Measurements from ENCODE around the gene DLGAP1. TPM values are rescaled to one million over a fixed set of nuclear protein-coding genes. Genes with fewer than 3 reads are reported as not detected.

Gene DLGAP1
- total and polyA plus RNA-seq, 9 donors = 2.0 to 42.7 (median 3.8) TPM

DNA sequence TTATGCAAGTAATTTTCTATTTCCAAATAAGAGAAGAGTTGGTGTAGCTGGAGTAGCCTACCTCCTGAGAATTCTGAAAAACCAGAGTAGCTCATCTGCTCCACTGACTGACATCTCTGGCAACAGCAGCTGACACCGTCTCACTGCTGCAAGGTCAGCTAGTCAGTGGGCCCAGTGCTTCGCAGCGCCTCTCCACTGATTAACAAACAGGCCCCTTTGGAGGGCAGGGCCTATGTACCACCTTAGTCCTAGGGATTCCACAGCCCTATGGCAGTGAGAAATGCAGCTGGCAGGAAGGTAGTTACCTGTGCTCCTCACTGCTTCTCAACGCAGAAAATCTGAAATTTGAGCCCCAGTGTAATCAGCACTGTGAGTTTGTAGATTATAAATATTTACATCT is 97.5 kb downstream of the DLGAP1 start:
- 30 to 49% (median 40%) methylated on average over 4 of the region's 4 CpGs for WGBS, 3 donors
- Histone ChIP-seq H3K36me3 (no peaks in the 10 kb centered on the region), H3K4me1 (ENCODE audit: insufficient read depth) (no peaks in the 10 kb centered on the region), H3K9me3 (no peaks in the 10 kb centered on the region), H3K27ac (no peak overlapping the region), H3K4me3 (no peak overlapping the region), H3K27me3 (no peaks in the 10 kb centered on the region)
- TF ChIP-seq EP300 (IDR thresholded peaks at IDR 0.05) (no peak), POLR2A (IDR thresholded peaks at IDR 0.05) (no peak)
- TF ChIP-seq, protein P1, sequence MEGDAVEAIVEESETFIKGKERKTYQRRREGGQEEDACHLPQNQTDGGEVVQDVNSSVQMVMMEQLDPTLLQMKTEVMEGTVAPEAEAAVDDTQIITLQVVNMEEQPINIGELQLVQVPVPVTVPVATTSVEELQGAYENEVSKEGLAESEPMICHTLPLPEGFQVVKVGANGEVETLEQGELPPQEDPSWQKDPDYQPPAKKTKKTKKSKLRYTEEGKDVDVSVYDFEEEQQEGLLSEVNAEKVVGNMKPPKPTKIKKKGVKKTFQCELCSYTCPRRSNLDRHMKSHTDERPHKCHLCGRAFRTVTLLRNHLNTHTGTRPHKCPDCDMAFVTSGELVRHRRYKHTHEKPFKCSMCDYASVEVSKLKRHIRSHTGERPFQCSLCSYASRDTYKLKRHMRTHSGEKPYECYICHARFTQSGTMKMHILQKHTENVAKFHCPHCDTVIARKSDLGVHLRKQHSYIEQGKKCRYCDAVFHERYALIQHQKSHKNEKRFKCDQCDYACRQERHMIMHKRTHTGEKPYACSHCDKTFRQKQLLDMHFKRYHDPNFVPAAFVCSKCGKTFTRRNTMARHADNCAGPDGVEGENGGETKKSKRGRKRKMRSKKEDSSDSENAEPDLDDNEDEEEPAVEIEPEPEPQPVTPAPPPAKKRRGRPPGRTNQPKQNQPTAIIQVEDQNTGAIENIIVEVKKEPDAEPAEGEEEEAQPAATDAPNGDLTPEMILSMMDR (IDR thresholded peaks at IDR 0.05) = no peak
- DNase-seq = no peak
- intact Hi-C loops (cut with DNase I) = no loop called here

GRCh38 chr18:4356929-4357328 is 98.2 kb downstream of the DLGAP1 start:
- no peak overlapping the region for H3K4me3 ChIP-seq
- TF ChIP-seq POLR2A (IDR thresholded peaks at IDR 0.05) (no peak), EP300 (IDR thresholded peaks at IDR 0.05) (no peak)
- TF ChIP-seq, protein P1 (IDR thresholded peaks at IDR 0.05) = no peak
- H3K27ac ChIP-seq = no peak overlapping the region
- no peaks in the 10 kb centered on the region for H3K36me3 ChIP-seq
- intact Hi-C loops (cut with DNase I) = no loop called here
- no peak for DNase-seq
- 87 to 93% (median 88%) methylated on average over 6 of the region's 6 CpGs for WGBS, 3 donors
- H3K9me3 ChIP-seq = no peaks in the 10 kb centered on the region
- no peaks in the 10 kb centered on the region for H3K4me1 ChIP-seq (ENCODE audit: insufficient read depth)
- no peaks in the 10 kb centered on the region for H3K27me3 ChIP-seq

DNA sequence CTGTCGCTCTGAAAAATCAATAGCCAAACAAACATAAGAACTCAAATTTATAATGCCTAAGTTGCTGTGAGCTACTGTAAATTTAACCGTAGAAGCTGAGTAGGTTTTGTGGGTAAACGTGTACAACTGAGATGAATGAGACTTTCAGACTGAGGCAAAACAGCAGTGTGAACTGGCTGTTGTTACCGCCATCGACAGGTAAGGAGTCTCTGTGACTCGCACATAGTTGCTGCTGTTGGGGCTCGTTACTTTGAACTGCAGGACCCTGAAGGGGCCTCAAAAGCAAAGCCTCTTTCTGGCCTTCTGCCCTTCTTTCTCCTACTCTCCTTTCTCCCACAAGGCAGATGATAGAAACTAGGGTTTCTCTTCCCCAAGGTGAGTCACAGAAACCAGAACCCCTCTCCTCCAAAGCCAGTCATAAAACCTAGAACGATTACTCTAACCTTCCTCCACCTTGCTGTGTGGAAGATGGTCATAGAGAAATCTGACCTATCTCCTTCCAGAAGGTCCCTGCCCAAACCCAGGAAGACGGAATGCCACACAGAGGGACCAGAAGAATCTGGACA is 101.2 kb downstream of the DLGAP1 start:
- H3K4me1 ChIP-seq (ENCODE audit: insufficient read depth) = no peaks in the 10 kb centered on the region
- no peaks in the 10 kb centered on the region for H3K27me3 ChIP-seq
- DNase-seq = no peak
- H3K9me3 ChIP-seq = no peaks in the 10 kb centered on the region
- no peak overlapping the region for H3K27ac ChIP-seq
- H3K36me3 ChIP-seq = no peaks in the 10 kb centered on the region
- 59 to 67% (median 67%) methylated on average over 9 of the region's 9 CpGs for WGBS, 3 donors
- TF ChIP-seq, protein P1 (IDR thresholded peaks at IDR 0.05) = no peak
- TF ChIP-seq POLR2A (IDR thresholded peaks at IDR 0.05) = no peak
- no peak for TF ChIP-seq EP300 (IDR thresholded peaks at IDR 0.05)
- intact Hi-C loops (cut with DNase I) = no loop called here
- no peak overlapping the region for H3K4me3 ChIP-seq

DNA sequence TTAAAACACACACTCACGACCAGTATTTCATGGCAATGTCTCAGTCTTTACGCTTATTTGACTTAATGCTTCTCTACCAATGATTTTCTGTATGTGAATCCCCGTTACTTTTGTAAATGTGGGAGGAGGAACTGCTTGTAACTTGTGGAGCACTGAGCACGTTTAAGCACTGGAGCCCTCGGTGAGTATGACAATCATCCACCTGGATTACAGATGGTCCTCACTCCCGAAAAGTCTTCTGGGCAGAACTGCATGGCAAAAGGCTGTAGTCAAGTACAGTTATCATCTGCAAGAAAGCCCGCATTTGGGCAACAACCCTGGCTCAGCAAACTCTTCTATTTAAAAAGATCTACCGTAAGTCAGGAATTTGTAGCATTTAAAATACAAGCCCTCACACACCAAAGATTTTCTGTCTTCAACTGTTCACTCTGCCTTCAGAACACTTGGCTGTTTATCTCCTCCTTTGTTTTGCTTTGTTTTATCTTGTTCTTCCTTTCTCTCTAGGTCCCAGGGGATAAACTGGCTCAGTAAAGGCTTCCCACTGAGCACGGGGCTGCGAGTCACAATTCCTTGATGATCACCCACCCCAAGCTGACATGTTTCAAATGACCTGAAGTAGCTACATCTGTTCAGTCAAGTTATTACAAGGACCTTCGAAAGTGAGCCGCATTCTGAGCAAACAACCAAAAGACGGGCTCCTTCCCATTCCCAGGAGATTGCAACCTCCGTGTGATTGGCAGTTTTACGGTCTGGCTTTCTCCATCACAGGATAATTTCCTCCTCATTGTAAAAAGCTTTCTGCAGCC is 102.2 kb downstream of the DLGAP1 start:
- intact Hi-C loops (cut with DNase I) = no loop called here
- Histone ChIP-seq H3K36me3 (no peaks in the 10 kb centered on the region), H3K4me1 (ENCODE audit: insufficient read depth) (no peaks in the 10 kb centered on the region), H3K27me3 (no peaks in the 10 kb centered on the region), H3K9me3 (no peaks in the 10 kb centered on the region), H3K4me3 (no peak overlapping the region), H3K27ac (no peak overlapping the region)
- 36% methylated on average over 15 of the region's 15 CpGs for WGBS, 3 donors
- DNase-seq = no peak
- TF ChIP-seq EP300 (IDR thresholded peaks at IDR 0.05) (no peak), POLR2A (IDR thresholded peaks at IDR 0.05) (no peak)
- TF ChIP-seq, protein P1 (IDR thresholded peaks at IDR 0.05) = no peak
